ENCODE results near the gene ZFYVE9. TPM values are rescaled to one million over a fixed set of nuclear protein-coding genes. Genes with fewer than 3 reads are reported as not detected.

ZFYVE9 gene
- total and polyA plus RNA-seq, 4 donors, result 38.9 to 96.7 (median 46.1) TPM

DNA sequence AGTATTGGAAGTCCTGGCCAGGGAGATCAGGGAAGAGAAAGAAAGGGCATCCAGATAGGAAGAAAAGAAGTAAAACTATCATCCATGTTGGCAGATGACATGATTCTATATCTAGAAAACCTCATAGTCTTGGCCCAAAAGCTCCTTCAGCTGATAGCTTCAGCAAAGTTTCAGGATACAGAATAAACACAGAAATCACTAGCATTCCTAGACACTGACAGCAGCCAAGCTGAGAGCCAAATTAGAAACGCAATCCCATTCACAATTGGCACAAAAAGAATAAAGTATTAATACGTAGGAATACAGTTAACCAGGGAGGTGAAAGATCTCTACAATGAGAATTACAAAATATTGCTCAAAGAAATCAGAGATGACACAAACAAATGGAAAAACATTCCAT, 44.6 kb downstream of the ZFYVE9 start:
- no peaks in the 10 kb centered on the region for H3K4me1 ChIP-seq (ENCODE audit: control insufficient read depth, insufficient read depth, low read length)
- H3K27me3 ChIP-seq (ENCODE audit: control insufficient read depth, insufficient read depth, low read length), result no peaks in the 10 kb centered on the region
- peaks cover 2% of the 10 kb centered on the region for H3K9me3 ChIP-seq (ENCODE audit: control insufficient read depth, insufficient read depth, low read length)
- no peak for DNase-seq (ENCODE audit: low read depth in 4 of 6, low spot score in 6 of 6)
- H3K36me3 ChIP-seq (ENCODE audit: control insufficient read depth, insufficient read depth, low read length), result no peaks in the 10 kb centered on the region
- no peak overlapping the region for H3K4me3 ChIP-seq (ENCODE audit: low read depth, low read length)
- no CpG with 5 or more reads among the region's 2 CpGs for WGBS (ENCODE audit: insufficient coverage)
- no peak overlapping the region for H3K27ac ChIP-seq (ENCODE audit: low read depth, low read length)

DNA sequence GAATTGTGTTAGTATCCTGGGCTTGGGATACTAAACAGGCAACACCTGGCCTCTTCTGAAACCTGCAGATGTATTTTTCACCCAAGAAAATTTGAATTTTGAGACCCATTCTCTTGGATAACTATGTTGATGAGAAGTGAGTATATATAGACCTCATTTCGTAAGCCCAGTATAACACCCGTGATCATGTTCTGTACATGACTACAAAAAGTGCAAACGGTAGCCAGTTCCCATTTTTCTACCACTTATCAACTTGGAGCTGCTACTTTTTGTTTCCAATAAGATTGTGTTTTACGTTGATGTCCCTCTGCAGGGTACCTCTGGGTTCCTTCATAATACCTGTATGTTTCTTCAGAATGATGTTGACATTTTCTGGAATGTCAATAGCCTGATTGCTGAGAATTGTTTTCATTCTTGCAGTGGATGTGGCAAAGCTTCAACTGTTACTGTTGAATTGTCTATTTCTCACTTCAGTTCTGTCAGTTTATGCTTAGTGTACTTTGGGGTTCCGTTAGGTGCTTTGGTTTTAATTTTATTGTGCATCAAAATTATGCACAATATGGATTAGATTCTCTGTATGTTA, 48.1 kb downstream of the ZFYVE9 start:
- H3K27me3 ChIP-seq (ENCODE audit: control insufficient read depth, insufficient read depth, low read length), result no peaks in the 10 kb centered on the region
- H3K9me3 ChIP-seq (ENCODE audit: control insufficient read depth, insufficient read depth, low read length), result peaks cover 2% of the 10 kb centered on the region
- H3K4me3 ChIP-seq (ENCODE audit: low read depth, low read length), result no peak overlapping the region
- no peaks in the 10 kb centered on the region for H3K36me3 ChIP-seq (ENCODE audit: control insufficient read depth, insufficient read depth, low read length)
- H3K27ac ChIP-seq (ENCODE audit: low read depth, low read length), result no peak overlapping the region
- no peaks in the 10 kb centered on the region for H3K4me1 ChIP-seq (ENCODE audit: control insufficient read depth, insufficient read depth, low read length)
- DNase-seq (ENCODE audit: low read depth in 4 of 6, low spot score in 6 of 6), result no peak
- WGBS (ENCODE audit: insufficient coverage), result no CpG with 5 or more reads among the region's 5 CpGs

- DNase-seq (ENCODE audit: low read depth in 4 of 6, low spot score in 6 of 6), result peak in 1 of 6 donors; percentile 3
- WGBS (ENCODE audit: insufficient coverage), result 71% methylated on average over 2 of the region's 4 CpGs
- H3K36me3 ChIP-seq (ENCODE audit: control insufficient read depth, insufficient read depth, low read length), result no peaks in the 10 kb centered on the region
- H3K4me3 ChIP-seq (ENCODE audit: low read depth, low read length), result no peak overlapping the region
- H3K27me3 ChIP-seq (ENCODE audit: control insufficient read depth, insufficient read depth, low read length), result no peaks in the 10 kb centered on the region
- no peaks in the 10 kb centered on the region for H3K4me1 ChIP-seq (ENCODE audit: control insufficient read depth, insufficient read depth, low read length)
- H3K27ac ChIP-seq (ENCODE audit: low read depth, low read length), result no peak overlapping the region
- H3K9me3 ChIP-seq (ENCODE audit: control insufficient read depth, insufficient read depth, low read length), result peaks cover 2% of the 10 kb centered on the region
Observed at GRCh38 chr1:52190500-52191252, 48.8 kb downstream of the ZFYVE9 start.

- DNase-seq (ENCODE audit: low read depth in 4 of 6, low spot score in 6 of 6), result no peak
- Histone ChIP-seq H3K36me3 (ENCODE audit: control insufficient read depth, insufficient read depth, low read length) (no peaks in the 10 kb centered on the region), H3K4me3 (ENCODE audit: low read depth, low read length) (no peak overlapping the region), H3K27ac (ENCODE audit: low read depth, low read length) (no peak overlapping the region), H3K4me1 (ENCODE audit: control insufficient read depth, insufficient read depth, low read length) (no peaks in the 10 kb centered on the region), H3K9me3 (ENCODE audit: control insufficient read depth, insufficient read depth, low read length) (peaks cover 2% of the 10 kb centered on the region), H3K27me3 (ENCODE audit: control insufficient read depth, insufficient read depth, low read length) (no peaks in the 10 kb centered on the region)
- 100% methylated on average over 1 of the region's 2 CpGs for WGBS (ENCODE audit: insufficient coverage)
Observed at GRCh38 chr1:52191395-52191965, 49.6 kb downstream of the ZFYVE9 start.

DNA sequence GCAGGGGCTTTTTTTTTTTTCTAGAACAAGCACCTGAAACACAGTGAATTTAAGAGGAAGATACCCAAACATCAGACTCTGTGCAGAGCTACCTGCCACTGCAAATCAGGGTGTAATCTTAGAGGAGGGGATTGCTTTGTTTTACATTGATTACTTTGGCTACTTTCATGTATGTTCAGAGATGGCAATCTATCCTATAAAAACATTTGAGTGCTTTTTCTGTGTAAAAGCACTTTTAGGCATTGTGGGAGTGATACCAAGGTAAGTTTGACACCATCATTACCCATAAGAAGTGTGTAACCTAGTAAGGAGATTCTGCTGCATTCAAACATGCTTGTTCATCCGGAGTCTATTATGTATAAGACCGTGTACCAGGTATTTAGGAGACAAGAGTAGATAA, 50.1 kb downstream of the ZFYVE9 start:
- H3K36me3 ChIP-seq (ENCODE audit: control insufficient read depth, insufficient read depth, low read length), result no peaks in the 10 kb centered on the region
- H3K27me3 ChIP-seq (ENCODE audit: control insufficient read depth, insufficient read depth, low read length), result no peaks in the 10 kb centered on the region
- WGBS (ENCODE audit: insufficient coverage), result no CpG with 5 or more reads among the region's 2 CpGs
- no peak for DNase-seq (ENCODE audit: low read depth in 4 of 6, low spot score in 6 of 6)
- H3K4me3 ChIP-seq (ENCODE audit: low read depth, low read length), result no peak overlapping the region
- no peaks in the 10 kb centered on the region for H3K4me1 ChIP-seq (ENCODE audit: control insufficient read depth, insufficient read depth, low read length)
- no peak overlapping the region for H3K27ac ChIP-seq (ENCODE audit: low read depth, low read length)
- H3K9me3 ChIP-seq (ENCODE audit: control insufficient read depth, insufficient read depth, low read length), result peaks cover under 1% of the 10 kb centered on the region

DNA sequence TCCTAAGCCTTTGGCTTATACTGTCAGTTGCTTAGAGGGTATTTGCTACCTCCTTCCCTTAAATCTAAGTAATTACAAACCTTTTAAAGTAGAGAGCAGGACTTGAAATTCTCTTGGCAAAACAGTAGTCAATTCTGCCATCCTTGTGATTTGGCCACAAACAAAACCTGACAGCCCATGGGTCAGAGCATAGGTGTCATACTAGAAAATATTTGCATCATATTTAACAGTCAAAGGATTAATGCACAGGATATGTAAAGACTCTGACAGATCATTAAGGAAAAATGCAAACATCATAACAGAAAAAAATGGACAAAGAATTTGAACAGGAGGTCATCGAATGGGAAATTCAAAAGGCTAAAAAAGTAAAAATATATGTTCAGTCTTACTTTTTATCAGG, 50.5 kb downstream of the ZFYVE9 start:
- Histone ChIP-seq H3K4me1 (ENCODE audit: control insufficient read depth, insufficient read depth, low read length) (no peaks in the 10 kb centered on the region), H3K27ac (ENCODE audit: low read depth, low read length) (no peak overlapping the region), H3K4me3 (ENCODE audit: low read depth, low read length) (no peak overlapping the region), H3K27me3 (ENCODE audit: control insufficient read depth, insufficient read depth, low read length) (no peaks in the 10 kb centered on the region), H3K9me3 (ENCODE audit: control insufficient read depth, insufficient read depth, low read length) (no peaks in the 10 kb centered on the region), H3K36me3 (ENCODE audit: control insufficient read depth, insufficient read depth, low read length) (no peaks in the 10 kb centered on the region)
- WGBS (ENCODE audit: insufficient coverage), result no CpG with 5 or more reads among the region's 1 CpG
- no peak for DNase-seq (ENCODE audit: low read depth in 4 of 6, low spot score in 6 of 6)

- no peaks in the 10 kb centered on the region for H3K4me1 ChIP-seq (ENCODE audit: control insufficient read depth, insufficient read depth, low read length)
- no peak overlapping the region for H3K27ac ChIP-seq (ENCODE audit: low read depth, low read length)
- no peak overlapping the region for H3K4me3 ChIP-seq (ENCODE audit: low read depth, low read length)
- H3K9me3 ChIP-seq (ENCODE audit: control insufficient read depth, insufficient read depth, low read length), result no peaks in the 10 kb centered on the region
- DNase-seq (ENCODE audit: low read depth in 4 of 6, low spot score in 6 of 6), result no peak
- WGBS (ENCODE audit: insufficient coverage), result no CpG with 5 or more reads among the region's 7 CpGs
- H3K36me3 ChIP-seq (ENCODE audit: control insufficient read depth, insufficient read depth, low read length), result no peaks in the 10 kb centered on the region
- no peaks in the 10 kb centered on the region for H3K27me3 ChIP-seq (ENCODE audit: control insufficient read depth, insufficient read depth, low read length)
Observed at GRCh38 chr1:52193985-52194384, 52.1 kb downstream of the ZFYVE9 start.

DNA sequence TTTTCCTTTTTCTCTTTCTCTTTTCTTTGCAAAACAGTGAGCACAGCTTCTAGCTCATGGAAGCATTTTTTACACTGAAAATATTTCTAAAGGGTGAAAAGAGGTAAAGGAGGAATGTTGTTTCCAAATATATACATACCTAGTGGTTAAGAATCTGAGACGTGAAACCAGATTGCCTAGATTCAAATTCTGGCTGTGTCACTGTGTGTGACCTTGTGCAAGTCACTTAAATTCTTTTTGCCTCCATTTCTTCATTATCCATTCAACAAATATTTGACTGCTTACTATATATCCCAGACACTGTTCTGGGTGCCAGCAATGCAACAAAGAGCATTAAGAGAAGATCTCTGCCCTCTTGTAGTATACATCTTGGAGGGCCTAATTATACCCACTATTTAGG, 53.3 kb downstream of the ZFYVE9 start:
- Histone ChIP-seq H3K27ac (ENCODE audit: low read depth, low read length) (no peak overlapping the region), H3K4me1 (ENCODE audit: control insufficient read depth, insufficient read depth, low read length) (no peaks in the 10 kb centered on the region), H3K36me3 (ENCODE audit: control insufficient read depth, insufficient read depth, low read length) (no peaks in the 10 kb centered on the region), H3K9me3 (ENCODE audit: control insufficient read depth, insufficient read depth, low read length) (no peaks in the 10 kb centered on the region), H3K4me3 (ENCODE audit: low read depth, low read length) (no peak overlapping the region), H3K27me3 (ENCODE audit: control insufficient read depth, insufficient read depth, low read length) (no peaks in the 10 kb centered on the region)
- WGBS (ENCODE audit: insufficient coverage), result 100% methylated on average over 1 of the region's 1 CpG
- DNase-seq (ENCODE audit: low read depth in 4 of 6, low spot score in 6 of 6), result no peak

GRCh38 chr1:52203935-52204625, 62.2 kb downstream of the ZFYVE9 start:
- Histone ChIP-seq H3K4me3 (ENCODE audit: low read depth, low read length) (no peak overlapping the region), H3K27me3 (ENCODE audit: control insufficient read depth, insufficient read depth, low read length) (no peaks in the 10 kb centered on the region), H3K4me1 (ENCODE audit: control insufficient read depth, insufficient read depth, low read length) (no peaks in the 10 kb centered on the region), H3K9me3 (ENCODE audit: control insufficient read depth, insufficient read depth, low read length) (no peaks in the 10 kb centered on the region), H3K36me3 (ENCODE audit: control insufficient read depth, insufficient read depth, low read length) (no peaks in the 10 kb centered on the region), H3K27ac (ENCODE audit: low read depth, low read length) (no peak overlapping the region)
- no peak for DNase-seq (ENCODE audit: low read depth in 4 of 6, low spot score in 6 of 6)
- 90% methylated on average over 2 of the region's 7 CpGs for WGBS (ENCODE audit: insufficient coverage)

Measured in spinal cord (tissue), 10 donors.